Heart right ventricle (tissue), 16 donors: ENCODE results near the gene STAT6. TPM values are rescaled to one million over a fixed set of nuclear protein-coding genes. Genes with fewer than 3 reads are reported as not detected.
A peak's percentile ranks its signal among the peaks of the same experiment; 100 is the strongest.

Experiments
- ATAC-seq, 8 donors: fragments of 200-7000 bp; cut with Tn5 transposase; one replicate each; pipeline ENCODE4 v1.9.1; 2020; ENCODE audit warnings: mild to moderate bottlenecking in 8 of 8, moderate library complexity in 8 of 8, moderate number of reproducible peaks in 1 of 8
- DNase-seq, 2 donors: peaks; one replicate each; pipeline ENCODE4 v3.0.0-alpha.2; 2020
- H3K27ac ChIP-seq, 10 donors: fragments of 200-600 bp; sonication (generic) in 2 of 10; one replicate each; pipeline versions ENCODE4 v1.5.0 to v1.8.0; 2020 to 2022; ENCODE audit warnings: mild to moderate bottlenecking in 3 of 10
- H3K27me3 ChIP-seq, 7 donors: fragments of 200-600 bp; one replicate each; pipeline ENCODE4 v1.8.0; 2021 to 2022; ENCODE audit warnings: mild to moderate bottlenecking in 2 of 7
- H3K36me3 ChIP-seq, 9 donors: fragments of 200-600 bp; sonication (generic) in 1 of 9; one replicate each; pipeline versions ENCODE4 v1.5.0 to v1.8.0; 2020 to 2022; ENCODE audit warnings: mild to moderate bottlenecking in 2 of 9
- H3K4me1 ChIP-seq, 9 donors: fragments of 200-600 bp; sonication (generic) in 1 of 9; one replicate each; pipeline versions ENCODE4 v1.5.0 to v1.8.0; 2020 to 2022; ENCODE audit warnings: mild to moderate bottlenecking in 4 of 9
- H3K4me3 ChIP-seq, 10 donors: fragments of 200-600 bp; sonication (generic) in 2 of 10; one replicate each; pipeline versions ENCODE4 v1.5.0 to v1.8.0; 2020 to 2022; ENCODE audit warnings: mild to moderate bottlenecking in 7 of 10, moderate library complexity in 2 of 10
- H3K9me3 ChIP-seq, 11 donors: fragments of 200-600 bp in 10 of 11; sonication (generic) in 2 of 11; one replicate each; pipeline versions ENCODE4 v1.5.0 to v1.8.0; 2013 to 2022; ENCODE audit warnings: mild to moderate bottlenecking in 2 of 11, control low read depth in 1 of 11, moderate library complexity in 1 of 11
- CTCF ChIP-seq, 9 donors: fragments of 200-600 bp; sonication (generic) in 2 of 9; IDR thresholded peaks; one replicate each; pipeline versions ENCODE4 v1.5.0 to v1.8.0; 2021 to 2022; ENCODE audit warnings: antibody characterized with exemption in 9 of 9, mild to moderate bottlenecking in 5 of 9, moderate library complexity in 1 of 9
- WGBS, 2 donors: extraction: QIAGEN DNeasy Blood & Tissue Kit; methylation state at CpG; one replicate each; pipeline ENCODE4 v1.1.7; 2013; ENCODE audit warnings: inconsistent platforms in 1 of 2; 5-methylcytosine and 5-hydroxymethylcytosine counted together
- intact Hi-C, 10 donors: fragments of 100-400 bp; cut with DNase I; formaldehyde crosslinking; loops; one replicate each; pipeline versions ENCODE4 v1.11.1 to v1.14.2; 2022
- polyA plus RNA-seq, 2 donors: library from polyadenylated mRNA; stranded (reverse); fragments of 200-250 nt; gene quantifications; one replicate each; pipeline ENCODE4 v1.2.3, GENCODE V29; 2013
- total RNA-seq, 10 donors: library from RNA; stranded (reverse); fragmentation: NEBNext Ultra II Directional in 3 of 10; extraction: Animal tissue kit (Norgen Biotek cat#: 25700) in 3 of 10; gene quantifications; one replicate each; pipeline versions ENCODE4 v1.2.1 to v1.2.4, GENCODE V29; 2021 to 2023
- donor health status: Arrhythmogenic right ventricular cardiomyopathy.
- donor health status: ischemic (EF 13 %, LVEDD 7.1; RV severe dilation, severe dysfunction).
- donor health status: healthy with polysubstance abuse.
- donor health status: DM: no; HTN: yes; CAD: no.
- donor health status: DM: no; HTN: no; CAD: no.
- donor health status: ischemic (EF 25% LVEDD 6.9; RV normal size, moderate dysfunction).
- donor health status: ischemic (EF 25% LVEDD 5.7; RV mildly dilated, moderate dysfunction).
- donor health status: healthy.
- donor health status: DM: yes; HTN: yes; CAD: no.
- donor health status: Ischemic cardiomyopathy.
- donor health status: ischemic (EF 35%, LVEDD 5.7; RV mildly dilated, moderate dysfunction).
- donor health status: nonischemic (EF 11% LVEDD 7.7; RV severe dilation, severe dysfunction).
- donor health status: DM: yes; HTN: yes; CAD: no.
- donor health status: PGD.
- donor health status: ischemic (EF 29% LVEDD 5.4; RV normal size, mild dysfunction).
- donor health status: nonischemic (EF 23%, LVEDD 6.1; RV moderate dilation, normal function).

The STAT6 gene
- total and polyA plus RNA-seq, 12 donors = 23.3 to 77.8 (median 38.0) TPM

- ATAC-seq (peak; percentile 33 to 69 (median 46)), DNase-seq (peak; percentile 57 to 71)
- intact Hi-C loops = no loop called here
- Histone ChIP-seq H3K4me1 (peaks cover 51 to 94% (median 87%) of the 10 kb centered on the region in 9 donors), H3K9me3 (no peaks in the 10 kb centered on the region), H3K27me3 (no peaks in the 10 kb centered on the region), H3K27ac (peak overlapping the region; percentile 46 to 93 (median 86)), H3K36me3 (peaks cover 0 to 84% (median 13%) of the 10 kb centered on the region in 9 donors), H3K4me3 (peak overlapping the region in 2 of 10 donors; percentile 2 to 20)
- no peak for TF ChIP-seq CTCF (IDR thresholded peaks at IDR 0.05)
- WGBS, 2 donors = 52 to 62% methylated on average over 4 of the region's 4 CpGs
Observed at GRCh38 chr12:57148469-57149244, 37.5 kb upstream of the STAT6 start.

- Histone ChIP-seq H3K4me1 (peaks cover 45 to 95% (median 87%) of the 10 kb centered on the region in 9 donors), H3K4me3 (no peak within 1 kb of the TSS), H3K27me3 (no peaks in the 10 kb centered on the region), H3K36me3 (peaks cover 0 to 89% (median 13%) of the 10 kb centered on the region in 9 donors), H3K27ac (peak within 1 kb of the TSS; percentile 46 to 93 (median 86)), H3K9me3 (no peaks in the 10 kb centered on the region)
- no peak for DNase-seq
- intact Hi-C loops = no loop called here
- TF ChIP-seq CTCF (IDR thresholded peaks at IDR 0.05) = no peak
- 58% methylated on average over 8 of the region's 8 CpGs for WGBS, 2 donors
- ATAC-seq = peak in 3 of 8 donors; percentile 12 to 27 (median 14)
Observed at GRCh38 chr12:57146961-57147944, 36.1 kb upstream of the STAT6 start, which contains the start of gene LRP1-AS. Gene LRP1-AS, minus strand, starts transcription at chr12:57147619.

GRCh38 chr12:57146092-57146491, 34.9 kb upstream of the STAT6 start:
- peaks cover 0 to 93% (median 21%) of the 10 kb centered on the region in 9 donors for H3K36me3 ChIP-seq
- peak overlapping the region in 8 of 10 donors; percentile 21 to 93 (median 86) for H3K27ac ChIP-seq
- 84 to 87% methylated on average over 2 of the region's 2 CpGs for WGBS, 2 donors
- DNase-seq (no peak), ATAC-seq (no peak)
- TF ChIP-seq CTCF (IDR thresholded peaks at IDR 0.05) = no peak
- H3K4me3 ChIP-seq = no peak overlapping the region
- intact Hi-C loops = no loop called here
- H3K9me3 ChIP-seq = no peaks in the 10 kb centered on the region
- H3K27me3 ChIP-seq = no peaks in the 10 kb centered on the region
- peaks cover 33 to 93% (median 87%) of the 10 kb centered on the region in 9 donors for H3K4me1 ChIP-seq
